T-helper 17 cell (primary cell): ENCODE results near the gene LRP10. TPM values are rescaled to one million over a fixed set of nuclear protein-coding genes. Genes with fewer than 3 reads are reported as not detected.

Experiments used
- total RNA-seq, 4 donors: library from RNA in 2 of 4; stranded (reverse) in 2 of 4; gene quantifications; one replicate each; pipeline ENCODE4 v1.2.3 and lab custom pipeline; 2022 to 2026

Gene LRP10
- total RNA-seq, 2 donors from 2014 or later = 76.9 to 84.5 TPM

Other genes starting within 250 kb of the LRP10 start
- not detected for gene OR6J1, start 227.4 kb upstream of the LRP10 start, total RNA-seq
- gene OXA1L, start 105.1 kb upstream of the LRP10 start, total RNA-seq = 100 to 1,000 TPM; 150 to 171 TPM
- gene SLC7A7, start 56.3 kb upstream of the LRP10 start, total RNA-seq = 1 to 10 TPM in 1 of 2 donors, under 1 TPM in 1; 0.55 to 3.1 TPM
- 10 to 100 TPM; 36.2 to 44.6 TPM for gene MRPL52, start 41.9 kb upstream of the LRP10 start, total RNA-seq
- 1 to 10 TPM in 1 of 2 donors, under 1 TPM in 1; 0.85 to 1.0 TPM for gene MMP14, start 35.2 kb upstream of the LRP10 start, total RNA-seq
- gene REM2, start 11.5 kb downstream of the LRP10 start, total RNA-seq = 1 to 10 TPM; 7.2 to 8.7 TPM
- 10 to 100 TPM; 77.3 to 88.9 TPM for gene RBM23, start 47.4 kb downstream of the LRP10 start, total RNA-seq
- gene PRMT5, start 57.6 kb downstream of the LRP10 start, total RNA-seq = 10 to 100 TPM; 22.8 to 33.9 TPM
- gene HAUS4, start 85.3 kb downstream of the LRP10 start, total RNA-seq = 10 to 100 TPM; 19.5 to 25.9 TPM
- gene AJUBA, start 110.8 kb downstream of the LRP10 start, total RNA-seq = 1 to 10 TPM; 1.3 to 1.5 TPM
- 1 to 10 TPM; 9.0 to 9.1 TPM for gene C14orf93, start 138.4 kb downstream of the LRP10 start, total RNA-seq
- gene PSMB5, start 163.2 kb downstream of the LRP10 start, total RNA-seq = 10 to 100 TPM; 17.6 to 19.9 TPM
- gene PSMB11, start 170.5 kb downstream of the LRP10 start, total RNA-seq = not detected
- gene CDH24, start 185.8 kb downstream of the LRP10 start, total RNA-seq = 1 to 10 TPM; 1.6 to 1.8 TPM
- 100 to 1,000 TPM; 264 to 298 TPM for gene ACIN1, start 223.4 kb downstream of the LRP10 start, total RNA-seq
- 10 to 100 TPM; 10.5 to 11.6 TPM for gene C14orf119, start 223.8 kb downstream of the LRP10 start, total RNA-seq
- not detected for gene CIROP, start 233.2 kb downstream of the LRP10 start, total RNA-seq
- gene CEBPE, start 247.5 kb downstream of the LRP10 start, total RNA-seq = under 1 TPM in 1 of 2 donors, not detected in 1; 0.25 TPM